ENCODE measurements around the gene TBC1D1.

The TBC1D1 gene

DNA sequence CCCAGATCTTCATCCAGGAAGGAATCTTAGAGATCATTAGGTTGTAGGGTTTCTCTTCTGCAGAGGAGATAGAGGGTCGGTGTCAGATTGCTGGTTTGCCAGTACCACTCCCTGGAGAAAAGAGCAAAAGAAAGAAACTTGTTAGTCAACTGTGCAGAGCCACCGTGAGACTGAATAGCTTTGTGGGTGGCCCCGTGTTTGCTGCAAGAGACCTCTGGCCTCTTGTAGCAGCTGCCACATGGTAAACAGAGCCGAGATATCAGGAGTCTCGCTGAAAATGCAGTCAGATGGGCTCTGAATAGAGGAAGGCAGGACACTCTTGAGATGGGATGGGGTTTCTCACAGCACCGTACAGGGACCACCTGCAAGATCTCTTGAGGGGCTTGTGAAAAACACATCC lies 219.0 kb downstream of the TBC1D1 start:
- H3K4me3 ChIP-seq (ENCODE audit: low read depth, low read length), result no peak overlapping the region
- TF ChIP-seq, protein P1, sequence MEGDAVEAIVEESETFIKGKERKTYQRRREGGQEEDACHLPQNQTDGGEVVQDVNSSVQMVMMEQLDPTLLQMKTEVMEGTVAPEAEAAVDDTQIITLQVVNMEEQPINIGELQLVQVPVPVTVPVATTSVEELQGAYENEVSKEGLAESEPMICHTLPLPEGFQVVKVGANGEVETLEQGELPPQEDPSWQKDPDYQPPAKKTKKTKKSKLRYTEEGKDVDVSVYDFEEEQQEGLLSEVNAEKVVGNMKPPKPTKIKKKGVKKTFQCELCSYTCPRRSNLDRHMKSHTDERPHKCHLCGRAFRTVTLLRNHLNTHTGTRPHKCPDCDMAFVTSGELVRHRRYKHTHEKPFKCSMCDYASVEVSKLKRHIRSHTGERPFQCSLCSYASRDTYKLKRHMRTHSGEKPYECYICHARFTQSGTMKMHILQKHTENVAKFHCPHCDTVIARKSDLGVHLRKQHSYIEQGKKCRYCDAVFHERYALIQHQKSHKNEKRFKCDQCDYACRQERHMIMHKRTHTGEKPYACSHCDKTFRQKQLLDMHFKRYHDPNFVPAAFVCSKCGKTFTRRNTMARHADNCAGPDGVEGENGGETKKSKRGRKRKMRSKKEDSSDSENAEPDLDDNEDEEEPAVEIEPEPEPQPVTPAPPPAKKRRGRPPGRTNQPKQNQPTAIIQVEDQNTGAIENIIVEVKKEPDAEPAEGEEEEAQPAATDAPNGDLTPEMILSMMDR (IDR thresholded peaks at IDR 0.05; ENCODE audit: borderline replicate concordance, insufficient read depth, low read depth, low read length), result no peak

GRCh38 chr4:38111024-38111423 lies 220.1 kb downstream of the TBC1D1 start:
- TF ChIP-seq, protein P1 (IDR thresholded peaks at IDR 0.05; ENCODE audit: borderline replicate concordance, insufficient read depth, low read depth, low read length), result no peak
- H3K4me3 ChIP-seq (ENCODE audit: low read depth, low read length), result no peak overlapping the region

DNA sequence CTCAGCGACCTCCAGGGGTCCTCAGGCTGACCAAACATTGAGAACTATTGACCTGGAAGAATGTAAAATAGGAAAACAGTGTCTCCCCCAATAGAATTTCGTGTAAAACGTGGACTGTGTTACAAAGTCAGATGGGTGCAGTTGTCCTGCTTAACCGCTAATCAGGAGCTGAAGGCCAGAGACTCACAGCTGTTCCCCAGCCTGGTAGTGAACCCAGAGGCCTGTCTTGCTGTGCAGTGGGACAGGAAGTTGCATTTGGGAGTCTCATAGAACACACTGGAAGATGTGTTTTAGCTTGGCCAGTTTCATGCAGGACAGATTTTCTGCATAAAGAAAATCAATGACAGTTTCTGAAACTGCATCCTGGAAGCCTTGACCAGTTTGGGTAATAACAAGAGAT lies 220.8 kb downstream of the TBC1D1 start:
- TF ChIP-seq, protein P1 (IDR thresholded peaks at IDR 0.05; ENCODE audit: borderline replicate concordance, insufficient read depth, low read depth, low read length), result no peak
- H3K4me3 ChIP-seq (ENCODE audit: low read depth, low read length), result no peak overlapping the region

DNA sequence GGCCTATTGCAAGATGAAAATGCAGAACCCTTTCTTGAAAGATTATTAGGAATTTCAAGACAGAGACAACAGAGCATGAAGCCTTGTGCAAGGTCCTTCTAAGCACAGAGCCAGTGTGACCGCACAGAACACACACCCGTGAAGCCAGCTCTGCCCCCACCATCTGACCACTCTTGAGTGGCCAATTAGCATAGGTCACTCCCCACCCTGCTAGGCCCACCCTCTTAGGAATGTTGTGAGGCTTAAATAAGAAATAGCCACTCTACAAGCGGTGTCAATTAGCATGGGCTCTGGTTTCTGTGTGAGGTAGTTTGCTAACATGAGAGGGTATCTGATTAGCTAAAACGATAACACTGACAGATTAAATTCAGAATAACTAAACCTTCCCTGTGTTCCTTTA lies 222.2 kb downstream of the TBC1D1 start:
- TF ChIP-seq, protein P1 (IDR thresholded peaks at IDR 0.05; ENCODE audit: borderline replicate concordance, insufficient read depth, low read depth, low read length), result no peak
- H3K4me3 ChIP-seq (ENCODE audit: low read depth, low read length), result no peak overlapping the region

GRCh38 chr4:38113551-38113950 lies 222.7 kb downstream of the TBC1D1 start:
- TF ChIP-seq, protein P1 (IDR thresholded peaks at IDR 0.05; ENCODE audit: borderline replicate concordance, insufficient read depth, low read depth, low read length), result no peak
- no peak overlapping the region for H3K4me3 ChIP-seq (ENCODE audit: low read depth, low read length)

DNA sequence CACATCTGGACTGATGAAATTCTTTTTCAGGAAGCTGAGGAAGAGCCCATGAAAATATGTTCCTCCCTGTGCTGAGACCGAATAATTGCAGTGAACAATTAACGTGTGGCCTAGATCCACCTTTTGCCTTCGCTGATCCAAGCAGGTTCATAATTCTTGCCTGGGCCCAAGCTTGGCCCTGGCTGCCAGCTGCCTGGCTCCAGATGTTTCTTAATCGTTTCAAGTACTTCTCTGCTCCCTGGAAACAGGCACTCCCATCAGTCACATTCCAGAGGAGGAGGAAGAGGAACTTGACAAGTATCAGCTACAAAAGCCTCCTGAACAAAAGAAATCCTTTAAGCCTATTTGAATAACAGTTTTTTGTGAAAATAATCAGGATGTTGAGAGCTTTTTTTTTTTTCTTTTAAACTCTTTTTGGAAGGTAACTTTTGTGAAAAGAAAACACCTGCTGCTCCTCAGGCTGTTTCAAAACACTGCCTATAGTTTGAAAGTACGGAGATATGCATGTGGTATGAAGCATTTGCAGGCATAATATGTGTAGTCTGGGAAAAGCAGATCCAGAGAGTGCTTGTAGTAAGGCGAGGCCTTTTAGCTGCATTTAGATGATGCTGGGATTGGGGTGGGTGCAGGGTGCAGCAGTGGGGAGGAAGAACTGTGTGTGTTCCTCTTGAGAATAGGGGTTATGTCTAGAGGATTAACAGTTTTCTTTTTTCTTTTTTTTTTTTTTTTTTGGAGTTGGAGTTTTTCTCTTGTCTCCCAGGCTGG lies 223.7 kb downstream of the TBC1D1 start:
- H3K4me3 ChIP-seq (ENCODE audit: low read depth, low read length), result no peak overlapping the region
- TF ChIP-seq, protein P1 (IDR thresholded peaks at IDR 0.05; ENCODE audit: borderline replicate concordance, insufficient read depth, low read depth, low read length), result no peak

DNA sequence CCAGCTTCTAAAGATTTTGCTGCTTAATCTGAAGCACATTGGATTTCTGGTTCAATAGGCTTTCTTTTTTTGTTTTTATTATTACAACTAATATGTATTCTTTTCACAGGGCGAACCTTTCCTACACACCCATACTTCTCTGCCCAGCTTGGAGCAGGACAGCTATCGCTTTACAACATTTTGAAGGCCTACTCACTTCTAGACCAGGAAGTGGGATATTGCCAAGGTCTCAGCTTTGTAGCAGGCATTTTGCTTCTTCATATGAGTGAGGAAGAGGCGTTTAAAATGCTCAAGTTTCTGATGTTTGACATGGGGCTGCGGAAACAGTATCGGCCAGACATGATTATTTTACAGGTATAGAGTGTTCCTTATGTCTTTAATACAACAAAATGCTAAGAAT lies 224.7 kb downstream of the TBC1D1 start:
- TF ChIP-seq, protein P1 (IDR thresholded peaks at IDR 0.05; ENCODE audit: borderline replicate concordance, insufficient read depth, low read depth, low read length), result no peak
- H3K4me3 ChIP-seq (ENCODE audit: low read depth, low read length), result no peak overlapping the region

Data from GM12875 (cell line).